IMR-90 (cell line): ENCODE measurements around the gene PDE8B. TPM values are rescaled to one million over a fixed set of nuclear protein-coding genes. Genes with fewer than 3 reads are reported as not detected.

Source experiments
- ATAC-seq: fragments of 200-7000 bp; cut with Tn5 transposase; 2 replicates; pipeline ENCODE4 v1.9.1; 2020; ENCODE audit warnings: low read depth, mild to moderate bottlenecking, moderate library complexity
- BruUV-seq: library from RNA; stranded (reverse); fragments of 400-500 nt; replicated peaks from 2 replicates; lab custom pipeline; 2021; lab: Mats Ljungman, UMichigan
- CTCF ChIA-PET: fragments of 300-600 bp; formaldehyde crosslinking; extraction: SDS; loops from one replicate; lab custom pipeline; 2021; ENCODE audit warnings: antibody characterized with exemption; lab: Yijun Ruan, JAX
- POLR2A ChIA-PET: fragments of 300-600 bp; sonication (Branson Sonifier 250); formaldehyde crosslinking; loops from one replicate; lab custom pipeline; 2022; ENCODE audit warnings: antibody characterized with exemption; ENCODE audit not compliant: unreplicated experiment; lab: Charles Lee
- DNase-seq: peaks from one replicate; pipeline ENCODE4 v3.0.0; 2013
- H2AFZ ChIP-seq: replicated peaks from 2 replicates; pipeline ENCODE3; 2013; ENCODE audit warnings: low read length, mild to moderate bottlenecking; ENCODE audit not compliant: poor library complexity
- H2AK5ac ChIP-seq: 2 replicates; pipeline ENCODE4 v1.6.1; 2013; ENCODE audit warnings: low read depth, low read length, inconsistent platforms
- H2AK9ac ChIP-seq: replicated peaks from 2 replicates; pipeline ENCODE3; 2013; ENCODE audit warnings: mild to moderate bottlenecking, low read depth, low read length, moderate library complexity; ENCODE audit not compliant: poor library complexity
- H2BK120ac ChIP-seq: 2 replicates; pipeline ENCODE4 v1.6.1; 2013; ENCODE audit warnings: low read depth, low read length, inconsistent platforms
- H2BK15ac ChIP-seq: 3 replicates; pipeline ENCODE4 v1.6.1; 2013; ENCODE audit warnings: low read depth, low read length, inconsistent platforms
- H2BK20ac ChIP-seq: 2 replicates; pipeline ENCODE4 v1.6.1; 2013; ENCODE audit warnings: low read depth, mild to moderate bottlenecking, inconsistent platforms, low read length, moderate library complexity
- H2BK5ac ChIP-seq: 2 replicates; pipeline ENCODE4 v1.6.1; 2013; ENCODE audit warnings: mild to moderate bottlenecking, low read depth, low read length, inconsistent platforms; ENCODE audit not compliant: poor library complexity, severe bottlenecking
- H3K14ac ChIP-seq: replicated peaks from 2 replicates; pipeline ENCODE4 v1.6.1; 2013; ENCODE audit warnings: low read depth, low read length, inconsistent platforms
- H3K18ac ChIP-seq: 2 replicates; pipeline ENCODE4 v1.6.1; 2013; ENCODE audit warnings: low read depth, low read length, control low read depth
- H3K23ac ChIP-seq: 2 replicates; pipeline ENCODE4 v1.6.1; 2013; ENCODE audit warnings: low read depth, low read length, inconsistent platforms
- H3K27ac ChIP-seq: 2 replicates; pipeline ENCODE4 v1.5.1; 2013; ENCODE audit warnings: mild to moderate bottlenecking, control low read depth, low read length; ENCODE audit not compliant: insufficient read depth
- H3K27me3 ChIP-seq: 2 replicates; pipeline ENCODE4 v1.6.1; 2013; ENCODE audit warnings: low read length; ENCODE audit not compliant: control insufficient read depth, insufficient read depth
- H3K36me3 ChIP-seq: 2 replicates; pipeline ENCODE4 v1.6.1; 2013; ENCODE audit warnings: low read length, mixed read lengths; ENCODE audit not compliant: control insufficient read depth, insufficient read depth
- H3K4ac ChIP-seq: 2 replicates; pipeline ENCODE4 v1.6.1; 2013; ENCODE audit warnings: low read depth, low read length, inconsistent platforms
- H3K4me1 ChIP-seq: 2 replicates; pipeline ENCODE4 v1.6.1; 2013; ENCODE audit warnings: low read length, mixed read lengths; ENCODE audit not compliant: control insufficient read depth, insufficient read depth
- H3K4me2 ChIP-seq: 2 replicates; pipeline ENCODE4 v1.6.1; 2013; ENCODE audit warnings: low read depth, mild to moderate bottlenecking, control low read depth, low read length, moderate library complexity
- H3K4me3 ChIP-seq: 2 replicates; pipeline ENCODE4 v1.5.1; 2013; ENCODE audit warnings: low read depth, mild to moderate bottlenecking, control low read depth, low read length, moderate library complexity; ENCODE audit not compliant: insufficient read depth
- H3K56ac ChIP-seq: 2 replicates; pipeline ENCODE4 v1.6.1; 2013; ENCODE audit warnings: low read length, inconsistent platforms; ENCODE audit not compliant: insufficient read depth; ENCODE audit errors: extremely low read depth
- H3K79me1 ChIP-seq, 2 experiments: 2 replicates each; pipeline ENCODE4 v1.6.1; 2013; ENCODE audit warnings: low read length in 2 of 2, inconsistent platforms in 1 of 2, low read depth in 1 of 2
- H3K9ac ChIP-seq: 2 replicates; pipeline ENCODE4 v1.6.1; 2013; ENCODE audit warnings: low read depth, low read length, control low read depth
- H3K9me1 ChIP-seq: 2 replicates; pipeline ENCODE4 v1.6.1; 2013; ENCODE audit warnings: low read length, inconsistent platforms; ENCODE audit not compliant: insufficient read depth
- H3K9me3 ChIP-seq: 2 replicates; pipeline ENCODE4 v1.6.1; 2013; ENCODE audit warnings: low read length; ENCODE audit not compliant: control insufficient read depth, insufficient read depth
- H4K20me1 ChIP-seq: 2 replicates; pipeline ENCODE4 v1.6.1; 2013; ENCODE audit warnings: low read length, inconsistent platforms; ENCODE audit not compliant: insufficient read depth
- H4K5ac ChIP-seq: 2 replicates; pipeline ENCODE4 v1.6.1; 2013; ENCODE audit warnings: mild to moderate bottlenecking, low read depth, low read length, control low read depth
- H4K8ac ChIP-seq, 2 experiments: 2 replicates each; pipeline ENCODE4 v1.6.1; 2013; ENCODE audit warnings: low read depth in 2 of 2, low read length in 2 of 2, control low read depth in 1 of 2, inconsistent platforms in 1 of 2
- H4K91ac ChIP-seq: 2 replicates; pipeline ENCODE4 v1.6.1; 2013; ENCODE audit warnings: low read depth, low read length, inconsistent platforms; ENCODE audit not compliant: insufficient read depth
- CEBPB ChIP-seq: IDR thresholded peaks from 2 replicates; pipeline ENCODE4 v1.6.1; 2012; ENCODE audit warnings: low read depth, low read length, improper control_type of control experiment
- CTCF ChIP-seq: conservative IDR thresholded peaks from 2 replicates; pipeline ENCODE4 v1.5.1; 2012; ENCODE audit warnings: mild to moderate bottlenecking, low read depth, low read length, improper control_type of control experiment
- RFX5 ChIP-seq: IDR thresholded peaks from 2 replicates; pipeline ENCODE4 v1.8.0; 2012; ENCODE audit warnings: low read depth, mild to moderate bottlenecking, low read length, moderate library complexity
- SMC3 ChIP-seq: fragments of 150-350 bp; IDR thresholded peaks from 2 replicates; pipeline ENCODE4 v1.6.1; 2016; ENCODE audit warnings: low read depth, mild to moderate bottlenecking, antibody characterized with exemption, low read length, moderate library complexity
- USF2 ChIP-seq: fragments of 150-350 bp; IDR thresholded peaks from 2 replicates; pipeline ENCODE4 v1.6.1; 2017; ENCODE audit warnings: mild to moderate bottlenecking, antibody characterized with exemption, low read length, low read depth
- WGBS, 2 experiments: methylation state at CpG; one replicate each; pipeline versions ENCODE4 v1.1.5 to v1.1.7; 2013; ENCODE audit warnings: missing lambda C conversion rate in 2 of 2; ENCODE audit not compliant: insufficient read length in 1 of 2; ENCODE audit errors: extremely low coverage in 2 of 2; 5-methylcytosine and 5-hydroxymethylcytosine counted together
- dilution Hi-C: fragments of 300-500 bp; cut with HindIII; formaldehyde crosslinking; loops from one replicate; pipeline ENCODE4 v1.14.3; 2018; ENCODE audit warnings: low sequenced_read_pairs; ENCODE audit not compliant: unreplicated experiment
- in situ Hi-C: fragments of 300-500 bp; cut with MboI; formaldehyde crosslinking; loops from 3 replicates; pipeline ENCODE4 v1.14.3; 2019; ENCODE audit warnings: low sequenced_read_pairs, inconsistent platforms, mixed read lengths
- intact Hi-C: fragments of 100-400 bp; cut with micrococcal nuclease; formaldehyde crosslinking; loops from 2 replicates; pipeline ENCODE4 v1.10.0; 2022
- polyA plus RNA-seq, 3 experiments: library from polyadenylated mRNA; depleted of rRNA; stranded (reverse); fragments of >200 nt; gene quantifications; 2 replicates each; pipeline ENCODE4 v1.2.3, GENCODE V29; 2012; ENCODE audit warnings: low replicate concordance in 1 of 3
- total RNA-seq: library from RNA; depleted of rRNA; stranded (reverse); fragments of >200 nt; gene quantifications from 2 replicates; pipeline ENCODE4 v1.2.3, GENCODE V29; 2012

The PDE8B gene
- total and polyA plus RNA-seq, 2 of the 4 experiments (the other 2 are of a cell fraction): under 0.01 to 0.03 TPM

GRCh38 chr5:77379558-77380061 lies 169.1 kb downstream of the PDE8B start:
- Histone ChIP-seq H2AFZ (no peak overlapping the region), H3K9me3 (no peaks in the 10 kb centered on the region), H3K4me3 (no peak overlapping the region), H4K91ac (no peak overlapping the region), H3K4ac (no peak overlapping the region), H3K14ac (no peak overlapping the region), H4K8ac (no peak overlapping the region), H2BK120ac (no peak overlapping the region), H2BK20ac (no peak overlapping the region), H3K56ac (no peak overlapping the region), H2AK9ac (no peak overlapping the region), H2BK5ac (no peak overlapping the region), H2BK15ac (no peak overlapping the region), H3K9me1 (no peaks in the 10 kb centered on the region), H3K4me1 (no peaks in the 10 kb centered on the region), H4K20me1 (no peaks in the 10 kb centered on the region), H3K4me2 (no peak overlapping the region), H3K27me3 (peaks cover 19% of the 10 kb centered on the region), H3K18ac (no peak overlapping the region), H3K9ac (no peak overlapping the region), H3K27ac (no peak overlapping the region), H3K79me1 (no peaks in the 10 kb centered on the region), H3K23ac (no peak overlapping the region), H3K36me3 (no peaks in the 10 kb centered on the region), H2AK5ac (no peak overlapping the region), H4K5ac (no peak overlapping the region)
- DNase-seq (no peak), ATAC-seq (no peak)
- in situ Hi-C loops (no loop called here), dilution Hi-C loops (no loop called here), intact Hi-C loops (no loop called here)
- no CpG with 5 or more reads among the region's 6 CpGs for WGBS, 2 experiments
- BruUV-seq: no TSS peak
- TF ChIP-seq RFX5 (no peak), CEBPB (no peak), CTCF (no peak), USF2 (no peak), SMC3 (no peak)
- ChIA-PET CTCF (no interaction called here), POLR2A (no interaction called here)
